Dendritic cell treated with granulocyte-macrophage colony-stimulating factor and Interleukin-4, amounts not matched to agents 40 ng/mL and 50 ng/mL, for 4 days (primary cell): Measurements from ENCODE around the gene LSM7.

ENCODE experiments used
- H3K27ac Mint-ChIP-seq: one replicate; pipeline ENCODE4 v1.8.0; 2022; ENCODE audit warnings: mild to moderate bottlenecking, mixed read lengths
- H3K27me3 Mint-ChIP-seq: one replicate; pipeline ENCODE4 v1.8.0; 2022; ENCODE audit warnings: mild to moderate bottlenecking, mixed read lengths
- H3K36me3 Mint-ChIP-seq: one replicate; pipeline ENCODE4 v1.8.0; 2022; ENCODE audit warnings: low read depth, mixed read lengths
- H3K4me1 Mint-ChIP-seq: one replicate; pipeline ENCODE4 v1.8.0; 2022; ENCODE audit warnings: low read depth, mixed read lengths
- H3K4me3 Mint-ChIP-seq: one replicate; pipeline ENCODE4 v1.8.0; 2022; ENCODE audit warnings: mild to moderate bottlenecking, moderate library complexity, mixed read lengths
- H3K9me3 Mint-ChIP-seq: one replicate; pipeline ENCODE4 v1.8.0; 2022; ENCODE audit warnings: mixed read lengths
- intact Hi-C: fragments of 100-400 bp; cut with micrococcal nuclease; formaldehyde crosslinking; loops from one replicate; pipeline ENCODE4 v1.15.0; 2022

The LSM7 gene

GRCh38 chr19:2336528-2337328, 8.3 kb upstream of the LSM7 start:
- peaks cover 67% of the 10 kb centered on the region for H3K36me3 Mint-ChIP-seq
- H3K9me3 Mint-ChIP-seq: no peaks in the 10 kb centered on the region
- no peak overlapping the region for H3K4me3 Mint-ChIP-seq
- intact Hi-C loops: no loop called here
- peaks cover 2% of the 10 kb centered on the region for H3K27me3 Mint-ChIP-seq
- no peak overlapping the region for H3K27ac Mint-ChIP-seq
- H3K4me1 Mint-ChIP-seq: peaks cover 35% of the 10 kb centered on the region

GRCh38 chr19:2335848-2336247, 7.5 kb upstream of the LSM7 start:
- H3K27ac Mint-ChIP-seq: no peak overlapping the region
- intact Hi-C loops: no loop called here

DNA sequence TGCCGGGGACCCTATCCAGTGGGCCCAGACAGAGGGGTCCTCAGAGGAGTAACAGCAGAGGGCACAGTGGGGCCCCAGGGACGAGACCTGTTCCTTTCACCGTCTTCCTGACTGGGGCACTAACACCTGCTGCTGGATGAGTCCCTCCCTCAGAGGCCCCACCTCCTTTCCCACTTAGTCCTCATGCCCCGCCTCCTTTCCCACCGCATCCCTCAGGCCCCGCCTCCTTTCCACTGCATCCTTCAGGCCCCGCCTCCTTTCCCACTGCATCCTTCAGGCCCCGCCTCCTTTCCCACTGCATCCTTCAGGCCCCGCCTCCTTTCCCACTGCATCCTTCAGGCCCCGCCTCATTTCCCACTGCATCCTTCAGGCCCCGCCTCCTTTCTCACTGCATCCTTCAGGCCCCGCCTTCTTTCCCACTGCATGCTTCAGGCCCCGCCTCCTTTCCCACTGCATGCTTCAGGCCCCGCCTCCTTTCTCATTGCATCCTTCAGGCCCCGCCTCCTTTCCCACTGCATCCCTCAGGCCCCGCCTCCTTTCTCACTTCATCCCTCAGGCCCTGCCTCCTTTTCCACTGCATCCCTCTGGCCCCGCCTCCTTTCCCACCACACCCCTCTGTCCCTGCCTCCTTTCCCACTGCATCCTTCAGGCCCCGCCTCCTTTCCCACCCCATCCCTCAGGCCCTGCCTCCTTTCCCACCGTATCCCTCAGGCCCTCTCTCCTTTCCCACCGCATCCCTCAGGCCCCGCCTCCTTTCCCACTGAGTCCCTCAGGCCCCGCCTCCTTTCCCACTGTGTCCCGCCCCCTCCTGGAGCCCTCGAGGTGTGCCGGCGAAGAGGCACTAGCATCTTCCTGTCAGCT, 6.8 kb upstream of the LSM7 start:
- peaks cover 2% of the 10 kb centered on the region for H3K27me3 Mint-ChIP-seq
- peaks cover 49% of the 10 kb centered on the region for H3K4me1 Mint-ChIP-seq
- no peak overlapping the region for H3K27ac Mint-ChIP-seq
- no peak overlapping the region for H3K4me3 Mint-ChIP-seq
- H3K36me3 Mint-ChIP-seq: peaks cover 52% of the 10 kb centered on the region
- no peaks in the 10 kb centered on the region for H3K9me3 Mint-ChIP-seq
- intact Hi-C loops: no loop called here

More at GRCh38 chr19:2335848-2336247, 7.5 kb upstream of the LSM7 start:
- Mint-ChIP-seq H3K4me3 (no peak overlapping the region), H3K36me3 (peaks cover 58% of the 10 kb centered on the region), H3K9me3 (no peaks in the 10 kb centered on the region), H3K27me3 (peaks cover 2% of the 10 kb centered on the region), H3K4me1 (peaks cover 42% of the 10 kb centered on the region)

- Mint-ChIP-seq H3K27ac (no peak overlapping the region), H3K4me1 (peaks cover 56% of the 10 kb centered on the region)
Observed at GRCh38 chr19:2334426-2334825, 6.0 kb upstream of the LSM7 start.

DNA sequence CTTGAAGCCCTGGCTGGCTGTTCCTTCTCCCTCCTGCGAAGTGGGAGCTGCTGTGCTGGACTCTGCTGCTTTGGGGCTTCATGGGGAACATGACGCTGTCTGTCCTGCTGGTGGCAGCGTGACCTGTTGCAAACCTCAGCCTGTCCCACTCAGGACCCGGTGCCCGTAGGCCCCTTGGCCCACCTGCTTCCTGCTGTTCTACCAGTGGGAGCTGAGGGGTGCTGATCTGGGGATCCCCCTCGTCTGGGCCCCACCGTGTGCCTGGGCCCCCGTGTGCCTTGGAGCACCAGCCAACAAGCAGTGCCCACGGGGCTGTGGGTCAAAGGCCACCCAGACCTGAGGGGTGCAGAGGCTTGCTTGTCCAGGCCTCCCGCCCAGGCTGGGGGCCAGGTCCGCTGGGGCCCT, 5.4 kb upstream of the LSM7 start:
- no peaks in the 10 kb centered on the region for H3K9me3 Mint-ChIP-seq
- peak overlapping the region; percentile 47 for H3K27ac Mint-ChIP-seq
- peaks cover 2% of the 10 kb centered on the region for H3K27me3 Mint-ChIP-seq
- peaks cover 37% of the 10 kb centered on the region for H3K36me3 Mint-ChIP-seq
- H3K4me1 Mint-ChIP-seq: peaks cover 63% of the 10 kb centered on the region
- intact Hi-C loops: no loop called here
- no peak overlapping the region for H3K4me3 Mint-ChIP-seq

More at GRCh38 chr19:2334426-2334825, 6.0 kb upstream of the LSM7 start:
- H3K27me3 Mint-ChIP-seq: peaks cover 2% of the 10 kb centered on the region
- H3K4me3 Mint-ChIP-seq: no peak overlapping the region
- intact Hi-C loops: no loop called here
- H3K9me3 Mint-ChIP-seq: no peaks in the 10 kb centered on the region
- peaks cover 44% of the 10 kb centered on the region for H3K36me3 Mint-ChIP-seq

DNA sequence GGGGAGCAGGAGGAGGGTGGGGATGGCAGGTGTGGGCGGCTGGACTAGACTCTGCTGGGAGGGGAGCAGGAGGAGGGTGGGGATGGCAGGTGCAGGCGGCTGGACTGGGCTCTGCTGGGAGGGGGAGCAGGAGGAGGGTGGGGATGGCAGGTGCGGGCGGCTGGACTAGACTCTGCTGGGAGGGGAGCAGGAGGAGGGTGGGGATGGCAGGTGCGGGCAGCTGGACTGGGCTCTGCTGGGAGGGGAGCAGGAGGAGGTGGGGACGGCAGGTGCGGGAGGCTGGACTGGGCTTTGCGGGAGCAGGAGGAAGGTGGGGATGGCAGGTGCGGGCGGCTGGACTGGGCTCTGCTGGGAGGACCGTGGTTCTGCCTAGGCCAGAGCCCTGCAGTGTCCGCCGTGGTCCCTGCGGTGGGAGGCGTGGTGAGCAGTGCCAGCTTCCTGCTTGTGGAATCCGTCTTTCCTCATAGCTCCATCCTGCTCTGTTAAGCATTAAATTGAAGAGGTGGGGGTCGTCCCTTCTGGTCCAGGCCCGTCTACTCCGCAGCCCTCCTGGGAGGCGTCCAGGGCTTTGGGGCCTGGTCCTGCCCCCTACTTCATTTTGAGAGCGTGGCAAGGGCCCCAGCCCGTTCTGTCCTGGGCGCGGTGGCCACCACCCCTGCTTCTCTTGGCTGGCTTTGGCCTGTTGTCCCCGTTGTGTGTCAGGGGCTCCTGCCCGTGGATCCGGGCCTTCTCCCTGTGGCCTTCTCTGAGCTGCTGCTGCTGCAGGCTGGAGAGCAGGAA, 4.8 kb upstream of the LSM7 start:
- Mint-ChIP-seq H3K4me3 (no peak overlapping the region), H3K36me3 (peaks cover 36% of the 10 kb centered on the region), H3K4me1 (peaks cover 66% of the 10 kb centered on the region), H3K27me3 (peaks cover 2% of the 10 kb centered on the region), H3K27ac (peak overlapping the region; percentile 47), H3K9me3 (no peaks in the 10 kb centered on the region)
- intact Hi-C loops: no loop called here

DNA sequence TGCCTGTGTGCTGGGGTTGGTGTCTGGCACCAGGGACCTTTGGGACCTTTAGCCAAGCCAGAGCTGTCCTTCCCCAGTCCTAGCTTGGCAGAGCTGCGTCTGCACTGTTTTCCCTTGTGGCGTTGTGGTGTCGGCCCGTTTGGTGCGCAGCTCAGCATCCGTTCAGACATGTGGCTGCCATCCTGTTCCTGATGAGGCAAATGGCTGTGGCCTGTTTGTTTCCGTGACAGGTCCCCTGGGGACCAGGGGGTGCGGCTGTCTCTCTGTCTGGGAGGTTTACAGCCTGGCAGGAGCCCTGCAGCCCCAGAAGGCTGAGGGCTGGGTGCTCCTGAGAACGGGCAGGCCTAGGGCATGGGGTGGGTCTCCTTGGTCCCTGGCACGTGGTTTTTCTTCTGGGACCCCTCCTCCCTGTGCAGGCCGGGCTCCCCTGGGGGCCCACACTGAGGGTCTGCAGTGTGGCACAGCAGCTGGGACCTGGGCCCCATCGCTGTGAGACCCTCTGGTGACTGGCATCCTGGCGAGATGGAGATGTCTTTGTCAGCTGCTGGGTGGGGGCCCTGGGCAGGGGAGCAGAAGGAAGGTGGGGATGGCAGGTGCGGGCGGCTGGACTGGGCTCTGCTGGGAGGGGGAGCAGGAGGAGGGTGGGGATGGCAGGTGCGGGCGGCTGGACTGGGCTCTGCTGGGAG, 4.1 kb upstream of the LSM7 start:
- no peak overlapping the region for H3K4me3 Mint-ChIP-seq
- peaks cover 2% of the 10 kb centered on the region for H3K27me3 Mint-ChIP-seq
- intact Hi-C loops: no loop called here
- peaks cover 73% of the 10 kb centered on the region for H3K4me1 Mint-ChIP-seq
- H3K36me3 Mint-ChIP-seq: peaks cover 35% of the 10 kb centered on the region
- H3K9me3 Mint-ChIP-seq: no peaks in the 10 kb centered on the region
- peak overlapping the region; percentile 33 for H3K27ac Mint-ChIP-seq

DNA sequence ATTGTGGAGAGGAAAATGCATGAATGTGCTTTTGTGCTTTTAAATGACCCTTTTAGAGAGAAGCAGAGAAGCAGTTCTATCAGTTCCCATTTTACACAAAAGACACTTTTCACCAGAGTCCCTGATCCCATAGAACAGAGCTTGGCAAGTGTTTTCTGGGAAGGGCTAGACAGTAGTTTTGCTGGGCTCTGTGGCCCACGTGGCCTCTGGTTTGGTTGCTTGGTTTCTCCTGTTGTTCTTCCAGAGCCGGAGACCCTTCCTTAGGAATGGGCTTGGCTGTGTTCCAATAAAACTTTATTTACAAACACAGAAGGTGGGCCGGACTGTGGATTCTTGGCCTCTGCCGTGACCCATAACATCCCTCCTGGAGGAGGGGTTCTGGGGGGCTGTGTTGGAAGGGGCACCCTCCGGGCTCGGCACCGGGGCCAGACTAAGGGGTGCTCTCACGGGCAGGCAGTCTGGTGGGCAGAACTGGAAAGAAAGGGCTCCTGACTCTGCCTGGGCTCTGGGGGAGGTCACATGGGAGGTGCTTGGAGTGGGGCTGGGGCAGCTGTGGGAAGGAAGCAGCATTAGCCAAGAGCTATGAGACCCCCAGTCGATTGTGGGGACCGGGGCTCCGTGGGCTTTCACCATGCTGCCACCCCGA, 3.3 kb upstream of the LSM7 start:
- H3K36me3 Mint-ChIP-seq: peaks cover 34% of the 10 kb centered on the region
- H3K9me3 Mint-ChIP-seq: no peaks in the 10 kb centered on the region
- no peak overlapping the region for H3K27ac Mint-ChIP-seq
- H3K27me3 Mint-ChIP-seq: peaks cover 2% of the 10 kb centered on the region
- no peak overlapping the region for H3K4me3 Mint-ChIP-seq
- H3K4me1 Mint-ChIP-seq: peaks cover 80% of the 10 kb centered on the region
- intact Hi-C loops: no loop called here

GRCh38 chr19:2330632-2331284, 2.4 kb upstream of the LSM7 start:
- H3K27ac Mint-ChIP-seq: peak overlapping the region; percentile 96

GRCh38 chr19:2330255-2330631, 1.9 kb upstream of the LSM7 start:
- H3K27ac Mint-ChIP-seq: peak overlapping the region; percentile 96
- H3K4me3 Mint-ChIP-seq: no peak overlapping the region
- H3K27me3 Mint-ChIP-seq: peaks cover 2% of the 10 kb centered on the region

More at GRCh38 chr19:2330632-2331284, 2.4 kb upstream of the LSM7 start:
- H3K27me3 Mint-ChIP-seq: peaks cover 2% of the 10 kb centered on the region
- no peak overlapping the region for H3K4me3 Mint-ChIP-seq
- peaks cover 40% of the 10 kb centered on the region for H3K36me3 Mint-ChIP-seq
- H3K4me1 Mint-ChIP-seq: peaks cover 84% of the 10 kb centered on the region
- no peaks in the 10 kb centered on the region for H3K9me3 Mint-ChIP-seq
- intact Hi-C loops: no loop called here

DNA sequence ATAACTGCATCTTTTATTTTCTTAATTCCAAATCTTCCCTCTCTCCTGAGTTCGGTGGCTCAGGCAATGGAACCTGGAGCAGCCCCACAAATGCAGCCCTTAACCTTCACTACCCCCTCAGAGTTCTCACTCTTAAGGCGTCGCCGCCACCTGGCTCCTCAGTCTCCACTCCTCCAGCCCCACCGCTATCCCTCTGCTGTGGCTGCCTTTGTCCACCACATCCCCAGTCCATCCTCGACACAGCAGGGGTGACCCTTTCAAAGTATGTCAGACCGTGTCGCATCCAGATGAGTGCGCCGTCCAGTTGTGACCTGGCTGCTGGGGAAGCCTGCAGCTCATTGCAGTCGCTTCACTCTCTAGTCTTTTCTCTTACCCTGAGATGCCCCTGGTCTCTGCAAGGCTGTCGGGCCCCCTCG, 1.1 kb upstream of the LSM7 start:
- Mint-ChIP-seq H3K4me3 (peak overlapping the region; percentile 98), H3K4me1 (peaks cover 89% of the 10 kb centered on the region), H3K9me3 (no peaks in the 10 kb centered on the region)

More at GRCh38 chr19:2330255-2330631, 1.9 kb upstream of the LSM7 start:
- intact Hi-C loops: no loop called here
- H3K9me3 Mint-ChIP-seq: no peaks in the 10 kb centered on the region
- peaks cover 40% of the 10 kb centered on the region for H3K36me3 Mint-ChIP-seq
- H3K4me1 Mint-ChIP-seq: peaks cover 87% of the 10 kb centered on the region

DNA sequence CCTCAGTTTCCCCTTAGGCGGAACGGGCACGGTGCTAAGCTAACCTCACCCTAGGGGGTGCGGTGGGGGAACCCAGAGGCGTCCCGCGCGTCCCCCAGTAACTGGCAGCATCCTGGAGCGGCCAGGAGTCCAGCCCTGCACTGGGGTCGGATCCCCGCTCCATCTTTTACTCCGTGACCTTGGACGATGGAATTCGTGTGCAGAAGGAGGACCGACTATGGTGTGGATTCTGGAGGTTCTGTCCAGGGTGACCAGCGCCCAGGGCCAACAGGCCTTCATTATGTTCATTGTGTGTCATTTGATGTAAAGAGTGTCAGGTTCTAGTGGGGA, 728 bp upstream of the LSM7 start:
- H3K27ac Mint-ChIP-seq: peak overlapping the region; percentile 96
- H3K4me3 Mint-ChIP-seq: peak overlapping the region; percentile 98
- intact Hi-C loops: loop anchor here (5.0 kb wide), 1 partner anchor 63 kb away; no protein-coding TSS in a partner anchor
- peaks cover 2% of the 10 kb centered on the region for H3K27me3 Mint-ChIP-seq
- no peaks in the 10 kb centered on the region for H3K9me3 Mint-ChIP-seq
- peaks cover 42% of the 10 kb centered on the region for H3K36me3 Mint-ChIP-seq
- H3K4me1 Mint-ChIP-seq: peaks cover 86% of the 10 kb centered on the region

More for the DNA sequence above, 1.1 kb upstream of the LSM7 start:
- peaks cover 40% of the 10 kb centered on the region for H3K36me3 Mint-ChIP-seq
- peak overlapping the region; percentile 96 for H3K27ac Mint-ChIP-seq
- H3K27me3 Mint-ChIP-seq: peaks cover 2% of the 10 kb centered on the region
- intact Hi-C loops: loop anchor here (5.0 kb wide), 1 partner anchor 63 kb away; no protein-coding TSS in a partner anchor
